NT2/D1 (cell line): ENCODE data around the gene CLASP1.

Experiments used
- YY1 ChIP-seq: IDR thresholded peaks from 2 replicates; pipeline ENCODE4 v1.6.1; 2011; ENCODE audit not compliant: insufficient read length, insufficient read depth
- ZNF274 ChIP-seq: IDR thresholded peaks from 2 replicates; pipeline ENCODE4 v1.6.1; 2011; ENCODE audit warnings: mild to moderate bottlenecking, low read depth, low read length

- TF ChIP-seq YY1 = no peak
- TF ChIP-seq ZNF274 = no peak
Measured at GRCh38 chr2:121333231-121333630, 316.0 kb downstream of the CLASP1 start.
